ENCODE results near the gene TRERF1. TPM values are rescaled to one million over a fixed set of nuclear protein-coding genes. Genes with fewer than 3 reads are reported as not detected.
"Not testable (repeated sequence)": the region's sequence is repeated elsewhere in the genome, so short reads cannot be mapped to it uniquely, and the experiment has no call there.

Gene TRERF1
- total RNA-seq, 1 experiment from 2014 or later: 0.39 TPM

DNA sequence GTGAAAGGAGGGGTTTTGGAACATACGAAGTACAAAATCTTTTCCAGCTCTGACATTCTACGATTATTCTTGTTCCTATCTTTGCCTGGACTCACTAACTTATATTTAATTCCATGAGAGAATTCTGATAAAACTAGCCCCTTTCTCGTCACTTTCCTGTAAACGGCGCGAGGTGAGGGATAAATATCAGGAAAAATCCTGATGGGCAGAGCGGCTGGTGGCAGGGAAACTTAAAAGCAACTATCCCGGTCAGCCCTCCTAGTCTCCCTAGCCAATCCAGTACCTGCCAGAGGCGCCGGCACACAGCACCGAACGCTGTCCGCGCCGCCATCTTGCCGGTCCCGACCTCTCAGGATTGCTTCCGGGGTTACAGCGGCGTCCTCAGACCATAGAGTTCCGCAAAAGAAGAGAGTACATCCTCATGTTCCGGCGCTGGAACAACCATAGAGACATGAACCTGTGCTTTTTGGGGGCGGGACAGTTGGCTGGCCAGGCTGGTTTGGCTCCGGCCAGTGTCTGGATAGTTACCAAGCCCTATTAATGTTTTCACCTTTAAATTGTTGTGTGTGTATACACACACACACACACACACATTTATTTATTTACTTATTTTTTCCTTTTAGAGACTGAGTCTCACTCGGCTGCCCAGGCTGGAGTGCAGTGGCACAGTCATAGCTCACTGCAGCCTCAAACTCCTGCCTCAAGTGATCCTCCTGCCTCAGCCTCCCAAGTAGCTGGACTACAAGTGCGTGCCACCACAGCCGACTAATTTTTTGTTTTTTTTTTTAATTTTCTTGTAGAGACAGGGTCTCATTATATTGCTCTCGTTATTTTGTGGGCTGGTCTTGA lies 234.0 kb downstream of the TRERF1 start, which contains the start of gene MRPS10:
Gene MRPS10 (minus strand): TSS at position 343 of the 849 bp plus-strand sequence. CDS start 12 bp downstream, at position 331.
- peak within 1 kb of the TSS; percentile 99 for H3K27ac Mint-ChIP-seq (ENCODE audit: unreplicated experiment)
- Histone ChIP-seq H3K4me1 (peaks cover 7% of the 10 kb centered on the region), H3K4me3 (ENCODE audit: low read depth, low read length) (peak within 1 kb of the TSS; percentile 87), H3K9me3 (no peaks in the 10 kb centered on the region), H3K36me3 (ENCODE audit: control insufficient read depth, insufficient read depth, low read length) (no peaks in the 10 kb centered on the region), H3K27me3 (replicated peaks; ENCODE audit: control insufficient read depth, insufficient read depth, low read length) (no peaks in the 10 kb centered on the region)
- intact Hi-C loops (cut with micrococcal nuclease; ENCODE audit: unreplicated experiment): loop anchor here (1.0 to 2.0 kb wide), 2 partner anchors 10 to 75 kb away; partner anchors contain the start of gene C6orf132
- H3K36me3 Mint-ChIP-seq (ENCODE audit: insufficient read depth, unreplicated experiment): peaks cover 31% of the 10 kb centered on the region
- DNase-seq: peak; percentile 93 to 94
- no peak for TF ChIP-seq CTCF (IDR thresholded peaks at IDR 0.05; ENCODE audit: insufficient read depth in 1 of 2, low read depth in 1 of 2, low read length in 1 of 2, severe bottlenecking in 1 of 2, unreplicated experiment in 1 of 2)
- ChIA-PET POLR2A (interaction anchor here (0.6 to 0.8 kb wide), 3 partner anchors 12 to 168 kb away, joined by 4 to 9 read pairs (median 5); partner anchors contain the start of gene C6orf132), CTCF (interaction anchor here (0.8 kb wide), 2 partner anchors 51 to 81 kb away, joined by 4 to 5 read pairs; no protein-coding TSS in a partner anchor)
- H3K9me3 Mint-ChIP-seq (ENCODE audit: unreplicated experiment): no peaks in the 10 kb centered on the region
- H3K4me1 Mint-ChIP-seq (ENCODE audit: low read depth, unreplicated experiment): no peaks in the 10 kb centered on the region
- H3K4me3 Mint-ChIP-seq (ENCODE audit: unreplicated experiment): peak within 1 kb of the TSS; percentile 99
- no peaks in the 10 kb centered on the region for H3K27me3 Mint-ChIP-seq (ENCODE audit: insufficient read depth, unreplicated experiment)
- BruUV-seq (replicated peaks): no TSS peak

GRCh38 chr6:42217157-42217518 lies 234.6 kb downstream of the TRERF1 start:
- peak overlapping the region; percentile 99 for H3K4me3 Mint-ChIP-seq (ENCODE audit: unreplicated experiment)
- H3K9me3 ChIP-seq: no peaks in the 10 kb centered on the region
- H3K36me3 ChIP-seq (ENCODE audit: control insufficient read depth, insufficient read depth, low read length): no peaks in the 10 kb centered on the region
- peak overlapping the region; percentile 99 for H3K27ac Mint-ChIP-seq (ENCODE audit: unreplicated experiment)
- ChIA-PET POLR2A (interaction anchor here (0.6 to 0.8 kb wide), 2 partner anchors 12 to 75 kb away, joined by 4 to 9 read pairs; partner anchors contain the start of gene C6orf132), CTCF (interaction anchor here (0.8 kb wide), 2 partner anchors 50 to 80 kb away, joined by 4 to 5 read pairs; no protein-coding TSS in a partner anchor)
- H3K27me3 Mint-ChIP-seq (ENCODE audit: insufficient read depth, unreplicated experiment): no peaks in the 10 kb centered on the region
- no peaks in the 10 kb centered on the region for H3K27me3 ChIP-seq (replicated peaks; ENCODE audit: control insufficient read depth, insufficient read depth, low read length)
- DNase-seq: no peak
- H3K4me3 ChIP-seq (ENCODE audit: low read depth, low read length): peak overlapping the region; percentile 87
- H3K9me3 Mint-ChIP-seq (ENCODE audit: unreplicated experiment): no peaks in the 10 kb centered on the region
- TSS peak; percentile 75 for BruUV-seq (replicated peaks)
- intact Hi-C loops (cut with micrococcal nuclease; ENCODE audit: unreplicated experiment): loop anchor here (1.0 to 2.0 kb wide), 2 partner anchors 10 to 74 kb away; partner anchors contain the start of gene C6orf132
- TF ChIP-seq CTCF (IDR thresholded peaks at IDR 0.05; ENCODE audit: insufficient read depth in 1 of 2, low read depth in 1 of 2, low read length in 1 of 2, severe bottlenecking in 1 of 2, unreplicated experiment in 1 of 2): no peak
- H3K4me1 ChIP-seq: peaks cover 7% of the 10 kb centered on the region
- no peaks in the 10 kb centered on the region for H3K4me1 Mint-ChIP-seq (ENCODE audit: low read depth, unreplicated experiment)
- H3K36me3 Mint-ChIP-seq (ENCODE audit: insufficient read depth, unreplicated experiment): peaks cover 38% of the 10 kb centered on the region

- H3K36me3 ChIP-seq (ENCODE audit: control insufficient read depth, insufficient read depth, low read length); H3K4me1 Mint-ChIP-seq (ENCODE audit: low read depth, unreplicated experiment); H3K27ac Mint-ChIP-seq (ENCODE audit: unreplicated experiment); H3K4me1 ChIP-seq; POLR2A ChIA-PET; H3K27me3 Mint-ChIP-seq (ENCODE audit: insufficient read depth, unreplicated experiment); H3K9me3 Mint-ChIP-seq (ENCODE audit: unreplicated experiment); H3K4me3 ChIP-seq (ENCODE audit: low read depth, low read length); DNase-seq; H3K27me3 ChIP-seq (replicated peaks; ENCODE audit: control insufficient read depth, insufficient read depth, low read length); H3K9me3 ChIP-seq; BruUV-seq (replicated peaks): not testable (repeated sequence)
- intact Hi-C loops (cut with micrococcal nuclease; ENCODE audit: unreplicated experiment): loop anchor here (2.0 kb wide), 1 partner anchor 74 kb away; the partner anchor contains the start of gene C6orf132
- H3K4me3 Mint-ChIP-seq (ENCODE audit: unreplicated experiment): peak overlapping the region; percentile 99
- H3K36me3 Mint-ChIP-seq (ENCODE audit: insufficient read depth, unreplicated experiment): peaks cover 34% of the 10 kb centered on the region
- CTCF ChIA-PET: interaction anchor here (0.6 to 0.8 kb wide), 2 partner anchors 50 to 166 kb away, joined by 4 to 5 read pairs; partner anchors contain the start of gene TAF8
Measured at GRCh38 chr6:42216495-42216894, 235.2 kb downstream of the TRERF1 start.

All from Caco-2 (cell line).